ENCODE data around the gene SORL1-AS1.

Gene SORL1-AS1

GRCh38 chr11:121451178-121451985 is 1.4 kb downstream of the SORL1-AS1 start:
- DNase-seq = no peak

DNA sequence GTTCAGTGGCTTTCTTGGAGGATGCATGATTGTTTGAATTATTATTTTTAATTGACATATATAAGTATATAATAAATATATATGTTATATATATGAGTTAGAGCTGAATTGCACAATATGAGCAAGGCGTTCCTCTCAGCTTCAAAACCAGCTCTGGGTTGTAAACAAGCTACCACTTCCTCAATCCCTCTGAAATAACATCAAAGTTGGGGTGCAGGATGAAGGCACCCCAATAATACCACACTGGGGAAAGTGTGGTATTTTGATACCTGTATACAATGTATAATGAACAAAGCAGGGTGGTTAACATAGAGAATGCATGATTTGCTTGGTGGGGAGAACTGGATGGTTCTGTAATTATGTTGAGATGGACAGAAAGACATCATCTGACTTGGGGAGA is 2.4 kb downstream of the SORL1-AS1 start:
- peak; percentile 49 for DNase-seq

GRCh38 chr11:121449626-121450025 is 3.1 kb downstream of the SORL1-AS1 start:
- no peak for DNase-seq

GRCh38 chr11:121449123-121449522 is 3.6 kb downstream of the SORL1-AS1 start:
- no peak for DNase-seq

GRCh38 chr11:121448431-121448941 is 4.3 kb downstream of the SORL1-AS1 start:
- no peak for DNase-seq

GRCh38 chr11:121448011-121448410 is 4.8 kb downstream of the SORL1-AS1 start:
- DNase-seq = no peak

GRCh38 chr11:121446752-121447156 is 6.0 kb downstream of the SORL1-AS1 start:
- DNase-seq = no peak

- no peak for DNase-seq
Observed at GRCh38 chr11:121445071-121445768, 7.5 kb downstream of the SORL1-AS1 start.

GRCh38 chr11:121444526-121444925 is 8.2 kb downstream of the SORL1-AS1 start:
- DNase-seq = no peak

DNA sequence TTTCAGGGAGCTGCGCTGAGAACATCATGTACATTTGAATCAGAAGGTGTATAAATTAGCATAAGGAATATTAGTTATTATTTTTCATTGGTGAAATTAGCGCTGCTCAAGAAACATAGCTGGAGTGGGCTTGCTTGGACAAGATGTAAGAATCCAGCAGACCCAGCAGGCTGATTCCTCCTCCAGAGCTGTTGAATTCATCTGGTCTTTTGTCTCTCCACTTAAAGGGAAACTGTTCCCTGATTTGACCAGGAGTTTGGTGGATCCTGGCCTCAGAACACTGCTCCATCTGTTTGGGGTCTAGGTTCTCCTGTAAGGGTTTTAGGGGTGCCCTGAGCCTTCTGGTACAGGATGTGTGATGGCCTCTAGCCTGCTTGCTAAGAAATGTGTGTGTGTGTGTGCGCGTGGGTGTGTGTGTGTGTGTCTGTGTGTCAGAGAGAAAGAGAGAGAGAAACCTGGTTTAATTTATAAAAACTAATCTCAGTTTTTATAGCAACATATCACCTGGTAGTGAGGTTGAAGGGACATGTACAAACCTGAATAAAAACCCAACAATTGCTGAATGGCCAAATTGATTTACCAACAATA is 9.0 kb downstream of the SORL1-AS1 start:
- DNase-seq = no peak

DNA sequence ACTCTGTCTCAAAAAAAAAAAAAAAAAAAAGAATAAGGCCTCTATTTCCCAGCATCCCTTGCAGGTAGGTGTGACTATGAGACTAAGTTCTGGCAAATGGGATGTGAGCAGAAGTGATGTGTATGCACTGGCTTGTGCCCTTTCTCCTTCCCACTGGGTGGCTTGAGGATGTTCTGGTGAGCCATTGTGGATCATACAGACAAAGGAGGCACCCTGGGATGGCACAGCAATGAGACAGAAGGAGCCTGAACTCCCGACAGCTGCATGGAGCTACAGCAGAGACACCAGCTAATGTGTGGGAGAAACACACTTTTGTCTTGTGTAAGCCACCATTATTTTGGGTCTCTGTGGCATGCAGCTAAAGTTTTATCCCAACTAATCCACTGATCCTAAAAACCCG is 11.2 kb downstream of the SORL1-AS1 start:
- no peak for DNase-seq

- no peak for DNase-seq
Observed at GRCh38 chr11:121439759-121440158, 13.0 kb downstream of the SORL1-AS1 start.

GRCh38 chr11:121439337-121439736 is 13.4 kb downstream of the SORL1-AS1 start:
- no peak for DNase-seq

DNA sequence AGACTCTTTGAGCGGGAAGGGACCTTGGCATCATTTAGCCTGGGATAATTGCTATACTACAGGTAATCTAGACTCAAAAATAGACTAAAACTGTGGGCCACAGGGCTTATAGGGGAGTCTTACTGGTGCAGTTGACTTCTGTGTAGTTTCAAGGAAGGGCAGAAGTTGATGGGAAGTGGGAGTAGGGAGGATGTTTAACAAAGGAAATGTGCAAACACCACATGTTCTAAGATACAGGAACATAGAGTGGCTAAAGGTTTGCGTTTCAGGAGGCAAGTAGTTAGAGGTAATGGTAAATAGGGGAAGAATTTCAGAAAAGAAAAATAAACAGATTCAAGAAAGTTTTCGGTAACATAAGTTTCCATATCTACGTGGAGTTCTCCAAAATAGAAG is 15.1 kb downstream of the SORL1-AS1 start:
- DNase-seq = no peak

DNA sequence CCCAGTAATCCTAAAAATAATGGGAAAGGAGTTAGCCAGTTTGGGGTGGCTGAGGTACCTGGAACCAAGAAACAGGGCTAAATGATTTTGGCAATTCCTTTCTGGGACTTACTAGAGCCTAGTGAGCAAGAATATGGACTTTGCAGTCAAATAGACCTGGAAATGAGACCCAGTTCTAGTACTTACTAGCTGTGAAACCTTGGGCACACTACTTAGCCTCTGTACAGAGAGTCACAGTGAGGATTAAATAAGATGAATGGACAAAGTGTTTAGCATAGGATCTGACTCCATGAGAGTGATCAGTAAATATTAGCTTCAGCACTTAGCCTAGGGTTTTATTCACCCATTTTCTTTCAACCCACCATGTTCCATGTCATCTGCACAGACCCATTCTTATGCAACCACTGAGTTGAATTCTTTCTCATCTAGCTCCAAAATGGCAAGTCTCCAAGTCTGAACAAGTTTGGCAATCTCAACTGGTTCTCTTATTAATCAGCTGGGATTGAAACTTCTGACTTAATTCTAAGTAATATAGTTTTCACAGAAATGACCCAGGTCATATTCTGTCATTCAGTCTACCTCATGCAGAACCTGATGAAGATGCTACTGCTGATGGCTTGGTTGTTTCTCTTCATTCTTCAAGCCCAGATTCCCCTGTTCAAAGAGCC is 15.6 kb downstream of the SORL1-AS1 start:
- DNase-seq = no peak

- no peak for DNase-seq
Observed at GRCh38 chr11:121435551-121436511, 16.9 kb downstream of the SORL1-AS1 start.

- no peak for DNase-seq
Observed at GRCh38 chr11:121435132-121435531, 17.6 kb downstream of the SORL1-AS1 start.

GRCh38 chr11:121431820-121432526 is 20.8 kb downstream of the SORL1-AS1 start:
- no peak for DNase-seq

DNA sequence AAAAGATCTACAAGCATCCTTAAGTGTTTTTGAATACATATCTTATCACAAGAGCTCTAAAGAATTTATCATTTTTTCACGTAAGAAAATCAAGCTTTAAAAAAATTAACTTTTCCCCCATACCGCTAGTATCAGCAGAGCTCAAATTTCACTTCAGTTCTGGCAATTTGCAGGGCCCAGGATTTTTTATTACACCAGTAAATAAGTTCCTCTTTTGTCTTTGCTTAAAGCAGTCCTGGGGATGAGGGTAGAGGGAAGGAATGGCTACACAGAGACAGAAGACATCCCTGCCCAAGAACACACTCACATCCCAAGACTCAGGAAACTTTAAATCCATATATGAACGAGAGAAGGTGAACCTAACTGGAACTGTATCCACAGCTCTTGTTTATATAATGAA is 23.2 kb downstream of the SORL1-AS1 start:
- DNase-seq = no peak

DNA sequence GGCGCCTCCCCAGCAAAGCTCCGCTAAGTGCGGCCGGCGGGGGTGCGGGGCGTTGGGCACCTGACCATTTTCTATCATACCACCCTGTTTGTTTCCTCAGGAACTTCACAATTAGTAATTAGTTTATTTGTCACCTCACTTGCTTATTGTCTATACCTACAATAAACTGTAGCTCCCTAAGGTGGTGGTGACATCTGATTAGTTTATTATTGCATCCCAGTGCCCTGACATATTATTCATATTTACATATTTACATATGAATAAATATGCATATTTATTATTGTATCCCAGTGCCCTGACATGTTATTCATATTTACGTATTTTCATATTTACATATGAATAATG is 25.4 kb downstream of the SORL1-AS1 start:
- DNase-seq = no peak

Data from CD4-positive, alpha-beta T cell treated with Interleukin-12 subunit alpha and Interleukin-12 subunit beta, for 1 hour (primary cell).